Lung microvascular endothelial cell (primary cell): ENCODE data around the gene FOXD4L5. TPM values are rescaled to one million over a fixed set of nuclear protein-coding genes. Genes with fewer than 3 reads are reported as not detected.
"Not testable (repeated sequence)": the region's sequence is repeated elsewhere in the genome, so short reads cannot be mapped to it uniquely, and the experiment has no call there.

Experiments used
- DNase-seq, 2 donors: peaks; one replicate each; pipeline versions ENCODE4 v3.0.0 to v3.0.0-alpha.2; 2010; ENCODE audit warnings: low read depth in 2 of 2
- total RNA-seq: library from RNA; depleted of rRNA; stranded (reverse); fragments of >200 nt; gene quantifications from 2 replicates; pipeline ENCODE4 v1.2.1, GENCODE V29; 2014

FOXD4L5 gene
- not detected in 2 replicates for total RNA-seq

DNA sequence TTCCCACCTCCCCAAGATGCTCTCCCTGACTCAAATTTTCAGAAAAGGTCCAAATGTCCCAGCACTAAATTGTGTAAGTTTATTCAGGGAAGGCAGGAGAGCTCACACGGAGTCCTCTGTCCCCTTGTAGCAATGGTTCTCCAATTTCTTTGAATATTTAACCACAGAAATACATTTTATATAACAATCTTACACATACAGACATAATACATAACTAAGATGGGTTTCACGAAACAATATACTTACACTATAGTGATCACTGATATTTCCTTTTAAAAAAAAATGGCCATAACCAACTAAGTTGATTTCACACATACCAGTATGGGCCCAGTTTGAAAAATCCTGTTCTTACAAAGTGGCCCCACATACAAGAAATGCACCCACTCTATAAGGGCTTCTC, at the start of gene FOXD4L5:
Gene FOXD4L5 (minus strand): TSS at position 101 of the 400 bp plus-strand sequence. CDS start 832 bp downstream, outside the sequence.
- DNase-seq = not testable (repeated sequence)

DNA sequence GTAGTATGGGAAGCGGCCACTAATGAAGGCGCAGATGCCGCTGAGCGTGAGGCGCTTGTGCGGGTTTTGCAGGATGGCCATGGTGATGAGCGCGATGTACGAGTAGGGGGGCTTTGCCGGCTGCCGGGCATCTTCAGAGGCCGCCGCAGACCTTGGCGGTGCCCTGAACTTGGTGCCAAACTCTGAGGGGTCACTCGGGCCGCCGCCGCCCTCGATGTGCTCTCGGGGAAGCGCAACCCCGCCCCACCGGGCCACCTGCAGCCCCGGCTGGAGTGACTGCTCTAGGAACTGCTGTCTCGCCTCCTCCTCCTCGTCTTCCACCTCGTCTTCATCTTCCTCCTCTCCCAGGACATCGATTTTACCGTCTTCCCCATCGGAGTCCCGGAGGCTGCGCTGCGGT, 1.1 kb downstream of the FOXD4L5 start:
- not testable (repeated sequence) for DNase-seq

DNA sequence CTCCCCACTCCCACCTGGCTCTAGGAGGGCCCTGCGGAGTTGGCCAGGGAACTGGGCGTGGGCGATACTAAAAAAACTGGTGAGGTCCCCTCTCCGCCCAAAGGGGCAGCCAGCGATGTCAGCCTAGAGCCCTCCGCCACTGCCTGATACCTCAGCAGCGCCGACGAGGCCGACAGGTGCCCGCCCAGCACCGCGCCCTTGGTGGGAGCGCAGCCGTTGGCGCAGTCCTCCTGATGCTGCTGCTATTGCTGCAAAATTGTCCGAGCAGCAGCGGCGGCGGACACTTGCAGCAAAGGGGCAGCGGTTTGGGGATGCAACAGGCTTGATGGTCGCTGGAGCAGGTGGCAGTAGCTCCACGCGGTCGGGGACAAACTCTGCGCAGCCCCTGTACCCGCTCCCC, 2.0 kb downstream of the FOXD4L5 start:
- not testable (repeated sequence) for DNase-seq
